HepG2 (cell line): ENCODE data around the gene HSPA5. TPM values are rescaled to one million over a fixed set of nuclear protein-coding genes. Genes with fewer than 3 reads are reported as not detected.

Source experiments
- CBX1 ChIP-seq: IDR thresholded peaks from one replicate; pipeline ENCODE4 v1.6.1; 2016; ENCODE audit warnings: antibody characterized with exemption, low read depth
- ETV5 ChIP-seq: IDR thresholded peaks from 2 replicates; pipeline ENCODE4 v1.6.1; 2018; ENCODE audit warnings: missing biosample characterization, missing genetic modification reagents, inconsistent platforms, borderline replicate concordance
- EZH2 ChIP-seq: conservative IDR thresholded peaks from 2 replicates; pipeline ENCODE4 v1.6.1; 2012; ENCODE audit warnings: mild to moderate bottlenecking, low read depth, low read length, moderate library complexity
- FOXO1 ChIP-seq: sonication (generic); formaldehyde crosslinking; IDR thresholded peaks from 2 replicates; pipeline ENCODE4 v1.4.0; 2020; ENCODE audit warnings: missing genetic modification reagents
- HMG20B ChIP-seq: conservative IDR thresholded peaks from 2 replicates; pipeline ENCODE4 v1.6.1; 2016; ENCODE audit warnings: missing genetic modification reagents, missing compliant biosample characterization
- RBM39 ChIP-seq: fragments of 200-400 bp; formaldehyde crosslinking; IDR thresholded peaks from one replicate; pipeline ENCODE4 v1.6.1; 2018; ENCODE audit warnings: antibody characterized with exemption, mild to moderate bottlenecking, low read depth, low read length; ENCODE audit not compliant: poor library complexity, severe bottlenecking
- SIX1 ChIP-seq: sonication (generic); formaldehyde crosslinking; IDR thresholded peaks from 2 replicates; pipeline ENCODE4 v1.4.0; 2020; ENCODE audit warnings: missing genetic modification reagents, borderline replicate concordance
- SRF ChIP-seq: IDR thresholded peaks from 2 replicates; pipeline ENCODE4 v1.6.1; 2011; ENCODE audit warnings: mild to moderate bottlenecking, low read depth, low read length, moderate library complexity
- STAT5B ChIP-seq: sonication (generic); formaldehyde crosslinking; IDR thresholded peaks from 2 replicates; pipeline ENCODE4 v1.4.0; 2020; ENCODE audit warnings: missing genetic modification reagents
- ZBTB7A ChIP-seq: sonication (generic); formaldehyde crosslinking; IDR thresholded peaks from 2 replicates; pipeline ENCODE4 v1.8.0; 2022; ENCODE audit warnings: mild to moderate bottlenecking, missing genetic modification reagents
- ZC3H4 ChIP-seq: sonication (generic); formaldehyde crosslinking; IDR thresholded peaks from 2 replicates; pipeline ENCODE4 v1.4.0; 2020; ENCODE audit warnings: missing genetic modification reagents, borderline replicate concordance
- ZKSCAN1 ChIP-seq: fragments of 150-350 bp; IDR thresholded peaks from 2 replicates; pipeline ENCODE4 v1.6.1; 2014; ENCODE audit warnings: low read length
- ZNF275 ChIP-seq: sonication (generic); formaldehyde crosslinking; IDR thresholded peaks from 2 replicates; pipeline ENCODE4 v1.8.0; 2022; ENCODE audit warnings: missing genetic modification reagents, mild to moderate bottlenecking, inconsistent platforms, borderline replicate concordance
- ZNF296 ChIP-seq: sonication (generic); formaldehyde crosslinking; conservative IDR thresholded peaks from 2 replicates; pipeline ENCODE4 v1.5.0; 2020; ENCODE audit warnings: mild to moderate bottlenecking, missing genetic modification reagents
- ZNF382 ChIP-seq: sonication (generic); formaldehyde crosslinking; IDR thresholded peaks from 2 replicates; pipeline ENCODE4 v1.5.0; 2020; ENCODE audit warnings: missing genetic modification reagents, mild to moderate bottlenecking, borderline replicate concordance
- ZNF414 ChIP-seq: sonication (generic); formaldehyde crosslinking; IDR thresholded peaks from 2 replicates; pipeline ENCODE4 v1.5.0; 2020; ENCODE audit warnings: missing genetic modification reagents
- ZNF484 ChIP-seq: sonication (generic); formaldehyde crosslinking; IDR thresholded peaks from 2 replicates; pipeline ENCODE4 v1.5.1; 2020; ENCODE audit warnings: mild to moderate bottlenecking, low read depth, missing genetic modification reagents, borderline replicate concordance
- ZNF576 ChIP-seq: sonication (generic); formaldehyde crosslinking; IDR thresholded peaks from 2 replicates; pipeline ENCODE4 v1.4.0; 2020; ENCODE audit warnings: mild to moderate bottlenecking, missing genetic modification reagents
- ZNF589 ChIP-seq: sonication (generic); formaldehyde crosslinking; conservative IDR thresholded peaks from 2 replicates; pipeline ENCODE4 v1.8.0; 2022; ENCODE audit warnings: mild to moderate bottlenecking, moderate library complexity, missing genetic modification reagents
- ZNF704 ChIP-seq: sonication (generic); formaldehyde crosslinking; IDR thresholded peaks from 2 replicates; pipeline ENCODE4 v1.8.1; 2023; ENCODE audit warnings: mild to moderate bottlenecking, inconsistent platforms, moderate library complexity, missing genetic modification reagents, borderline replicate concordance
- ZSCAN22 ChIP-seq: sonication (generic); formaldehyde crosslinking; IDR thresholded peaks from 2 replicates; pipeline ENCODE4 v1.4.0; 2020; ENCODE audit warnings: mild to moderate bottlenecking, missing genetic modification reagents
- polyA plus RNA-seq, 8 experiments: library from polyadenylated mRNA; depleted of rRNA in 3 of 8; stranded (reverse) in 7 of 8; unstranded in 1 of 8; fragments of >200 nt; fragmentation: Illumina TruSeq in 4 of 8; extraction: Trizol in 4 of 8; gene quantifications; 2 replicates each; pipeline versions ENCODE4 v1.2.1 to v1.2.3, GENCODE V29; 2011 to 2016; ENCODE audit warnings: low read depth in 4 of 8, missing spikeins in 1 of 8, mixed read lengths in 1 of 8; ENCODE audit not compliant: insufficient read depth in 1 of 8
- total RNA-seq, 5 experiments: library from RNA; depleted of rRNA; stranded (reverse); fragments of >200 nt; fragmentation: Illumina TruSeq; extraction: Trizol; gene quantifications; 2 replicates each; pipeline ENCODE4 v1.2.3, GENCODE V29; 2016; ENCODE audit warnings: low read depth in 1 of 5
- TF ChIP-seq, protein P1 (sequence below): sonication (generic); formaldehyde crosslinking; IDR thresholded peaks from 2 replicates; pipeline ENCODE4 v1.8.1; 2023; ENCODE audit warnings: mild to moderate bottlenecking, missing genetic modification reagents
- TF ChIP-seq, protein P2 (sequence below): sonication (generic); formaldehyde crosslinking; IDR thresholded peaks from 2 replicates; pipeline ENCODE4 v1.4.0; 2020; ENCODE audit warnings: missing genetic modification reagents

The HSPA5 gene
- total and polyA plus RNA-seq, 2 of the 13 experiments (the other 11 are each of a cell fraction or from before 2014, with no cell fraction given): 201 to 206 TPM

DNA sequence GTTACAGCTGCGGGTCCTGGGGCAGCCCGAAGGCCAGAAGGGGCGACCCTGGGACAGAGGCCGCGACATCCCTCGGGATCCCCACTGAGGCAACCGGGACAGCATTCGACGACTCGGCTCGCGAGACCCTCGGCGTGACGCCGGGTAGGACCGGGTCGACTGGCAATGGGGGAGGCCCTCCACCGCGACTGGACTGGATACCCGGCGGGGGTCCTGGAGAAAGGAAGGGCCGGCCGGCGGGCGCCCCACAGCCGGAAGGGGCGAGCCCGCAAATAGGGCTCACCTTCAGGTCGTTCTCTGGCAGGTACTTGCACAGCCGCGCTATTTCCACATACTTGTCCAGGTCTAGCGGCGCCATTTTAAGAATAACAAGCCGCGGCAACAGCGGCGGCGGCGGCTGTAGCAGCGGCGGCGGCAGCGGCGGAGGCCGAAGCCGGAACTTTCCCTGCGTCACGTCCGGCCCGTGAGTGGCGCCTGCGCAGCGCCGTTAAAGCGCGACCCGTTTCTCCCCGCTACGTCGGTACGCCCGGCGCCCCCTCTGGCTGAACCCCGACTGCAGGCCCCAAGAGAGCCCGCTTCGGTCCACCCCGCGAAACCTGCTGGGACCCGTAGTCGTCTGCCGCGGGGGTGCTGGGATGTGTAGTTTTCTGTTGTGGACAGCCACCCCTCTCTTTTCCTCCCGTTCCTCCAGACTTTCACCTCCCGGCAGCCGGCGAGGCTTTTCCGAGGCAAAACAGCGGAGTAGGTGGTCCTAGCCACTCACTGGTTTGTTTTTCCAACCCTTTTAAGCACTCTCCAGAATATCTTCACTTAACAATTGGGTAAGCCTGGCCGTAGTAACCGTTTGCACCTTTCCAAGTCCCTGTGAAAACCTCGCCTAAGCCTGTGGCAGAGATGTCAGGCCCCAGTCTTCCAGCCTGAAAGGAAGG, 51.5 kb downstream of the HSPA5 start, which contains the start of gene PPP6C (continued):
- TF ChIP-seq ZNF275 (no peak), ZKSCAN1 (0 out of 2 replicates have a peak, but pooled peaks have one; percentile 20), RBM39 (peak; percentile 76), FOXO1 (peak; percentile 52; the same call in 1 of the 2 replicates), SRF (no peak), ETV5 (CRISPR knock-in tag) (peak; percentile 38; the same call in 1 of the 2 replicates), EZH2 (no peak), ZBTB7A (CRISPR knock-in tag) (no peak), CBX1 (peak; percentile 95), ZNF382 (CRISPR knock-in tag) (no peak), ZC3H4 (CRISPR knock-in tag) (no peak), ZNF296 (no peak), ZNF484 (no peak), ZSCAN22 (no peak), HMG20B (CRISPR knock-in tag) (no peak), STAT5B (0 out of 2 replicates have a peak, but pooled peaks have one; percentile 52), ZNF704 (CRISPR knock-in tag) (peak; percentile 67; the same call in 1 of the 2 replicates), ZNF589 (no peak), ZNF576 (CRISPR knock-in tag) (no peak), SIX1 (no peak), ZNF414 (no peak)
- TF ChIP-seq, protein P1, sequence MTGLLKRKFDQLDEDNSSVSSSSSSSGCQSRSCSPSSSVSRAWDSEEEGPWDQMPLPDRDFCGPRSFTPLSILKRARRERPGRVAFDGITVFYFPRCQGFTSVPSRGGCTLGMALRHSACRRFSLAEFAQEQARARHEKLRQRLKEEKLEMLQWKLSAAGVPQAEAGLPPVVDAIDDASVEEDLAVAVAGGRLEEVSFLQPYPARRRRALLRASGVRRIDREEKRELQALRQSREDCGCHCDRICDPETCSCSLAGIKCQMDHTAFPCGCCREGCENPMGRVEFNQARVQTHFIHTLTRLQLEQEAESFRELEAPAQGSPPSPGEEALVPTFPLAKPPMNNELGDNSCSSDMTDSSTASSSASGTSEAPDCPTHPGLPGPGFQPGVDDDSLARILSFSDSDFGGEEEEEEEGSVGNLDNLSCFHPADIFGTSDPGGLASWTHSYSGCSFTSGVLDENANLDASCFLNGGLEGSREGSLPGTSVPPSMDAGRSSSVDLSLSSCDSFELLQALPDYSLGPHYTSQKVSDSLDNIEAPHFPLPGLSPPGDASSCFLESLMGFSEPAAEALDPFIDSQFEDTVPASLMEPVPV (CRISPR knock-in tag): peak; percentile 79; the same call in 1 of the 2 replicates
- TF ChIP-seq, protein P2, sequence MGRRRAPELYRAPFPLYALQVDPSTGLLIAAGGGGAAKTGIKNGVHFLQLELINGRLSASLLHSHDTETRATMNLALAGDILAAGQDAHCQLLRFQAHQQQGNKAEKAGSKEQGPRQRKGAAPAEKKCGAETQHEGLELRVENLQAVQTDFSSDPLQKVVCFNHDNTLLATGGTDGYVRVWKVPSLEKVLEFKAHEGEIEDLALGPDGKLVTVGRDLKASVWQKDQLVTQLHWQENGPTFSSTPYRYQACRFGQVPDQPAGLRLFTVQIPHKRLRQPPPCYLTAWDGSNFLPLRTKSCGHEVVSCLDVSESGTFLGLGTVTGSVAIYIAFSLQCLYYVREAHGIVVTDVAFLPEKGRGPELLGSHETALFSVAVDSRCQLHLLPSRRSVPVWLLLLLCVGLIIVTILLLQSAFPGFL (CRISPR knock-in tag): no peak
